K562 (cell line): Measurements from ENCODE around the gene KIR3DL2.
"Not testable (repeated sequence)": the region's sequence is repeated elsewhere in the genome, so short reads cannot be mapped to it uniquely, and the experiment has no call there.

Source experiments
- BACH1 ChIP-seq: fragments of 200-800 bp; sonication (Bioruptor generic); IDR thresholded peaks from 2 replicates; pipeline ENCODE4 v1.6.1; 2016; ENCODE audit warnings: missing genetic modification characterization, missing compliant biosample characterization
- CHD1 ChIP-seq: fragments of 200-600 bp; sonication (generic); IDR thresholded peaks from one replicate; pipeline ENCODE4 v1.6.1; 2012; ENCODE audit warnings: mild to moderate bottlenecking, moderate library complexity, low read length, inconsistent platforms
- ETS1 ChIP-seq: conservative IDR thresholded peaks from 2 replicates; pipeline ENCODE4 v1.6.1; 2011; ENCODE audit warnings: low read depth, mild to moderate bottlenecking, low read length; ENCODE audit not compliant: control insufficient read depth
- HES1 ChIP-seq: fragments of 450-650 bp; IDR thresholded peaks from 2 replicates; pipeline ENCODE4 v1.6.1; 2016; ENCODE audit warnings: low read depth, mild to moderate bottlenecking, moderate library complexity
- MCM5 ChIP-seq: fragments of 450-650 bp; IDR thresholded peaks from 2 replicates; pipeline ENCODE4 v1.6.1; 2016; ENCODE audit warnings: low read depth
- MIER1 ChIP-seq: fragments of 450-650 bp; IDR thresholded peaks from 2 replicates; pipeline ENCODE4 v1.6.1; 2016; ENCODE audit warnings: antibody characterized with exemption, mild to moderate bottlenecking, low read depth
- NCOA4 ChIP-seq: fragments of 450-650 bp; IDR thresholded peaks from 2 replicates; pipeline ENCODE4 v1.6.1; 2018; ENCODE audit warnings: mild to moderate bottlenecking; ENCODE audit not compliant: partially characterized antibody
- RB1 ChIP-seq: fragments of 450-650 bp; IDR thresholded peaks from 2 replicates; pipeline ENCODE4 v1.6.1; 2017; ENCODE audit warnings: low read depth, mild to moderate bottlenecking
- SIN3A ChIP-seq, 2 experiments: fragments of 150-350 bp in 1 of 2; IDR thresholded peaks; 2 replicates each; pipeline ENCODE4 v1.6.1; 2011 to 2016; ENCODE audit warnings: borderline replicate concordance in 2 of 2, low read depth in 2 of 2, low read length in 2 of 2, mild to moderate bottlenecking in 2 of 2, moderate library complexity in 2 of 2; ENCODE audit not compliant: control insufficient read depth in 1 of 2
- SMARCA5 ChIP-seq: fragments of 450-650 bp; IDR thresholded peaks from 2 replicates; pipeline ENCODE4 v1.6.1; 2016
- ZFP36 ChIP-seq: fragments of 150-350 bp; IDR thresholded peaks from 2 replicates; pipeline ENCODE4 v1.6.1; 2018; ENCODE audit warnings: low read length, low read depth; ENCODE audit not compliant: partially characterized antibody
- ZNF274 ChIP-seq: IDR thresholded peaks from 2 replicates; pipeline ENCODE4 v1.6.1; 2011; ENCODE audit warnings: low read depth, mild to moderate bottlenecking, low read length, moderate library complexity, borderline replicate concordance
- ZNF589 ChIP-seq: fragments of 200-800 bp; sonication (Bioruptor generic); IDR thresholded peaks from 2 replicates; pipeline ENCODE4 v1.6.1; 2016; ENCODE audit warnings: low read depth, missing genetic modification characterization, missing compliant biosample characterization

DNA sequence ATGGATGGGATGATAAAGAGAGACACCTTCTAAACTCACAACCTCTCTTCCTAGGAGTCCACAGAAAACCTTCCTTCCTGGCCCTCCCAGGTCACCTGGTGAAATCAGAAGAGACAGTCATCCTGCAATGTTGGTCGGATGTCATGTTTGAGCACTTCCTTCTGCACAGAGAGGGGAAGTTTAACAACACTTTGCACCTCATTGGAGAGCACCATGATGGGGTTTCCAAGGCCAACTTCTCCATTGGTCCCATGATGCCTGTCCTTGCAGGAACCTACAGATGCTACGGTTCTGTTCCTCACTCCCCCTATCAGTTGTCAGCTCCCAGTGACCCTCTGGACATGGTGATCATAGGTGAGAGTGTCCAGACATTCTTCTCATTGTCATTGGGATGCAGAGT, 12.7 kb upstream of the KIR3DL2 start:
- not testable (repeated sequence) for TF ChIP-seq ETS1; HES1; CHD1; NCOA4; RB1; ZNF274; SMARCA5; ZFP36; SIN3A (IDR thresholded peaks at IDR 0.05; ENCODE audit: borderline replicate concordance in 2 of 2, control insufficient read depth in 1 of 2, low read depth in 2 of 2, low read length in 2 of 2); BACH1 (tag); MIER1; MCM5; ZNF589
